ENCODE measurements around the gene DNAJB6. TPM values are rescaled to one million over a fixed set of nuclear protein-coding genes. Genes with fewer than 3 reads are reported as not detected.

The DNAJB6 gene
- total RNA-seq, 1 experiment from 2014 or later = 82.5 TPM

DNA sequence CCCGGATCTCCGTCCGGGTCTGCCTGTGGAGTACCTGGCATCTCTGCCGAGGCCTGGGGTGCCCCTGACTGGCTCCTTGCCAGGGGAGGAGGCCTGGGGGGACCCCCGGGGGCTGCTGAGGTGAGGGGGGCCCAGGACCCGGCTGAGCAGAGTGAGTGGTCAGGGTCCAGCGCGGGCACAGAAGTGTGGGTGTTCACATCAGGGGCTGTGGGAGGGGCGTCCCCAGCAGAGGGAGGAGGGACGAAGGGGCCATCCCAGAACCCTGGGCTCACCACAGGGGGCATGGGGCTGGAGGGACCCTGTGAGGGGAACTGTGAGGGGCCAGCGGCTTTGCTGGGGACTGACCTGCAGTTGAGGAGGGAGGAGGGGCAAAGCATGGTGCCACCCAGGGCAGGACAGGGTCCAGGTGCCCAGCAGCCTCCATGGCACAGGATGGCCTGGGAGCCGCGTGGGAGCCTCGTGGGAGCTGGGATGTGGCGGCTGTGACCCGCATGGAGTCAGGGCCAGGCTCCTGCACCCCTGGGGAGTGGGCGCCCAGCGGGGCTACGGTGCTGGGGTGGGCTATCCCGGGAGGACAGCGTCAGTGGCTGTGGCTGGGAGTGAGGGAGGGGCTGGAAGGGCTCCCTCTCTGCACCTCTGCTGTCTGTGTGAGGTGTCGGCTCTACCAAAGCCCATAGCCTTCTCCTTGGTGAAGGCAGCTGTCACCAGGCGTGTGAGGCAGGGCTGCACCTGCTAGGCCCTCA lies 91.2 kb downstream of the DNAJB6 start:
- CTCF ChIA-PET = no interaction called here
- H2AFZ ChIP-seq (ENCODE audit: low read depth, low read length, poor library complexity, severe bottlenecking) = no peak overlapping the region
- H3K4me2 ChIP-seq (ENCODE audit: low read length) = no peak overlapping the region
- H3K9me2 ChIP-seq (ENCODE audit: insufficient read depth) = no peaks in the 10 kb centered on the region
- no peak overlapping the region for H3K27ac ChIP-seq (ENCODE audit: low read depth, low read length)
- H3K27me3 ChIP-seq (ENCODE audit: insufficient read depth, low read length) = no peaks in the 10 kb centered on the region
- peaks cover 6 to 10% of the 10 kb centered on the region in 2 experiments; a peak in 3 of 4 replicates for H3K4me1 ChIP-seq (ENCODE audit: control insufficient read depth in 1 of 2, insufficient read depth in 2 of 2, low read length in 2 of 2)
- no peak overlapping the region for H3K9ac ChIP-seq (ENCODE audit: low read length)
- intact Hi-C loops (cut with micrococcal nuclease) = no loop called here
- no peak overlapping the region for H3K4me3 ChIP-seq (replicated peaks in 1 of 2; ENCODE audit: low read depth in 1 of 2, low read length in 2 of 2)
- no peaks in the 10 kb centered on the region for H3K9me3 ChIP-seq (ENCODE audit: control insufficient read depth in 1 of 2, insufficient read depth in 1 of 2, low read depth in 1 of 2, low read length in 2 of 2)
- no peak for ATAC-seq
- H3K79me2 ChIP-seq (ENCODE audit: insufficient read depth, low read length) = no peaks in the 10 kb centered on the region
- H4K20me1 ChIP-seq (ENCODE audit: insufficient read depth) = no peaks in the 10 kb centered on the region
- no peak for DNase-seq (ENCODE audit: low read depth, low spot score)
- no peaks in the 10 kb centered on the region for H3K36me3 ChIP-seq (ENCODE audit: control insufficient read depth in 1 of 2, insufficient read depth in 2 of 2, low read length in 2 of 2)
- BruUV-seq (replicated peaks) = no TSS peak
- POLR2A ChIA-PET = no interaction called here
- no peak for TF ChIP-seq POLR2AphosphoS5 (IDR thresholded peaks at IDR 0.05; ENCODE audit: low read depth, low read length)
- RAD21 ChIA-PET (ENCODE audit: low non-redundant PET in 1 of 2, low total read pairs in 2 of 2, uncharacterized antibody in 2 of 2, unreplicated experiment in 2 of 2) = no interaction called here

DNA sequence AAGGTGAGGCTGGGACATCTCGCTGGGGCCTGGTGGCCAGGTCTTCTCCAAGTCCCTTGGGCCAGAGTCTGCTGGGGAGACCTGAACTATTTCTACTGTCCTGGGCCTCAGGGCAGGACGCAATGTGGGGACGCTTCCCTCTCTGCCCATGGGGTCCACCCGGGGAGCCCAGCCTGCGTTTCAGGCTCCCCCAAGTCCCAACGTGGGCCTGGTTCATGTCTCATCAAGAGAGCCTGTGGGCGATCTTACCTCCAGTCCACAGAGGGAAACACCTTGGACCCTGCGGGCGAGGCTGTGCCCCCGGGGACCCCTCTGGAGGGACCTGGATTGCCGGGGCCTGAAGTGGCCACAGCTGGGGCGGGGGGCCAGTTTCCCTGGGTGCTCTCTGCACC lies 91.7 kb downstream of the DNAJB6 start:
- ATAC-seq = no peak
- H3K79me2 ChIP-seq (ENCODE audit: insufficient read depth, low read length) = no peaks in the 10 kb centered on the region
- POLR2A ChIA-PET = no interaction called here
- TF ChIP-seq SP1 (IDR thresholded peaks at IDR 0.05; ENCODE audit: low read depth) (no peak), MAX (IDR thresholded peaks at IDR 0.05) (no peak), CEBPB (IDR thresholded peaks at IDR 0.05; ENCODE audit: low read depth) (no peak), TCF7L2 (IDR thresholded peaks at IDR 0.05; ENCODE audit: borderline replicate concordance, extremely low read depth, insufficient read depth, insufficient read length) (no peak), POLR2A (IDR thresholded peaks at IDR 0.05; ENCODE audit: borderline replicate concordance, extremely low read depth, insufficient read depth, insufficient read length) (no peak), ZFX (IDR thresholded peaks at IDR 0.05) (no peak), EZH2phosphoT487 (IDR thresholded peaks at IDR 0.05; ENCODE audit: borderline replicate concordance) (no peak), SRF (IDR thresholded peaks at IDR 0.05; ENCODE audit: low read depth) (no peak), CBX3 (IDR thresholded peaks at IDR 0.05; ENCODE audit: low read depth) (no peak), REST (IDR thresholded peaks at IDR 0.05; ENCODE audit: low read depth) (no peak)
- DNase-seq (ENCODE audit: low read depth, low spot score) = no peak
- no peak overlapping the region for H3K4me2 ChIP-seq (ENCODE audit: low read length)
- H3K4me3 ChIP-seq (replicated peaks in 1 of 2; ENCODE audit: low read depth in 1 of 2, low read length in 2 of 2) = no peak overlapping the region
- no peak overlapping the region for H3K27ac ChIP-seq (ENCODE audit: low read depth, low read length)
- BruUV-seq (replicated peaks) = no TSS peak
- no peaks in the 10 kb centered on the region for H3K9me3 ChIP-seq (ENCODE audit: control insufficient read depth in 1 of 2, insufficient read depth in 1 of 2, low read depth in 1 of 2, low read length in 2 of 2)
- H3K27me3 ChIP-seq (ENCODE audit: insufficient read depth, low read length) = no peaks in the 10 kb centered on the region
- no peak overlapping the region for H2AFZ ChIP-seq (ENCODE audit: low read depth, low read length, poor library complexity, severe bottlenecking)
- H4K20me1 ChIP-seq (ENCODE audit: insufficient read depth) = no peaks in the 10 kb centered on the region
- no peaks in the 10 kb centered on the region for H3K36me3 ChIP-seq (ENCODE audit: control insufficient read depth in 1 of 2, insufficient read depth in 2 of 2, low read length in 2 of 2)
- CTCF ChIA-PET = no interaction called here
- H3K9me2 ChIP-seq (ENCODE audit: insufficient read depth) = no peaks in the 10 kb centered on the region
- H3K4me1 ChIP-seq (ENCODE audit: control insufficient read depth in 1 of 2, insufficient read depth in 2 of 2, low read length in 2 of 2) = peaks cover 6 to 11% of the 10 kb centered on the region in 2 experiments; a peak in 3 of 4 replicates
- RAD21 ChIA-PET (ENCODE audit: low non-redundant PET in 1 of 2, low total read pairs in 2 of 2, uncharacterized antibody in 2 of 2, unreplicated experiment in 2 of 2) = no interaction called here
- intact Hi-C loops (cut with micrococcal nuclease) = no loop called here
- no peak overlapping the region for H3K9ac ChIP-seq (ENCODE audit: low read length)
